ENCODE measurements around the gene TAGLN2. TPM values are rescaled to one million over a fixed set of nuclear protein-coding genes. Genes with fewer than 3 reads are reported as not detected.
A peak's percentile ranks its signal among the peaks of the same experiment; 100 is the strongest.

TAGLN2 gene
- total and polyA plus RNA-seq, 9 of the 15 experiments (the other 6 are each of a cell fraction or from before 2014, with no cell fraction given), result 192 to 683 (median 455) TPM

GRCh38 chr1:159937054-159937750 is 11.9 kb upstream of the TAGLN2 start:
- WGBS (ENCODE audit: insufficient coverage, low coverage, missing lambda C conversion rate), result 6% methylated on average over 3 of the region's 4 CpGs
- ATAC-seq, result no peak
- Histone ChIP-seq H3K27me3 (ENCODE audit: control insufficient read depth in 2 of 2, insufficient read depth in 2 of 2, low read length in 2 of 2) (peaks cover 11 to 56% of the 10 kb centered on the region in 2 experiments), H3K36me3 (ENCODE audit: control insufficient read depth, insufficient read depth, low read length) (no peaks in the 10 kb centered on the region), H3K4me1 (replicated peaks in 1 of 2; ENCODE audit: control insufficient read depth in 2 of 2, insufficient read depth in 2 of 2, low read length in 2 of 2) (peaks cover 4 to 18% of the 10 kb centered on the region in 2 experiments; a peak in 4 of 5 replicates), H4K20me1 (replicated peaks; ENCODE audit: control insufficient read depth, insufficient read depth, low read length) (peaks cover 3% of the 10 kb centered on the region; the same call in 1 of the 2 replicates), H3K4me2 (ENCODE audit: insufficient read depth, low read length) (no peak overlapping the region), H3K9me1 (ENCODE audit: control insufficient read depth, insufficient read depth, low read length) (no peaks in the 10 kb centered on the region), H3K27ac (ENCODE audit: extremely low read depth, low read depth, low read length) (no peak overlapping the region), H2AFZ (ENCODE audit: low read depth, low read length) (no peak overlapping the region), H3K4me3 (no peak overlapping the region), H3K9ac (ENCODE audit: insufficient read depth in 1 of 2, low read depth in 2 of 2, low read length in 2 of 2) (no peak overlapping the region), H3K9me3 (replicated peaks; ENCODE audit: control insufficient read depth, insufficient read depth, low read depth, low read length) (no peaks in the 10 kb centered on the region), H3K79me2 (ENCODE audit: control insufficient read depth, insufficient read depth, low read length) (no peaks in the 10 kb centered on the region)
- no peak for DNase-seq (ENCODE audit: extremely low read depth in 1 of 4, low spot score in 3 of 4)
- ChIA-PET POLR2A (no interaction called here), CTCF (ENCODE audit: low intra/inter-chr PET ratio) (interaction anchor here (0.6 to 6.5 kb wide), 3 partner anchors 69 to 261 kb away, joined by 3 to 75 read pairs (median 4); no protein-coding TSS in a partner anchor)
- 0 out of 4 replicates have a peak, but pooled peaks of 1 of the 2 experiments have one; percentile 12 for TF ChIP-seq FOXA3 (CRISPR knock-in tag; conservative IDR thresholded peaks at IDR 0.05 in 1 of 2, IDR thresholded peaks at IDR 0.05 in 1 of 2)
- no peak for TF ChIP-seq NCOA2 (IDR thresholded peaks at IDR 0.05; ENCODE audit: partially characterized antibody in 2 of 2)
- TF ChIP-seq, protein P1, sequence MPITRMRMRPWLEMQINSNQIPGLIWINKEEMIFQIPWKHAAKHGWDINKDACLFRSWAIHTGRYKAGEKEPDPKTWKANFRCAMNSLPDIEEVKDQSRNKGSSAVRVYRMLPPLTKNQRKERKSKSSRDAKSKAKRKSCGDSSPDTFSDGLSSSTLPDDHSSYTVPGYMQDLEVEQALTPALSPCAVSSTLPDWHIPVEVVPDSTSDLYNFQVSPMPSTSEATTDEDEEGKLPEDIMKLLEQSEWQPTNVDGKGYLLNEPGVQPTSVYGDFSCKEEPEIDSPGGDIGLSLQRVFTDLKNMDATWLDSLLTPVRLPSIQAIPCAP (CRISPR knock-in tag; IDR thresholded peaks at IDR 0.05; ENCODE audit: borderline replicate concordance), result no peak
- TF ChIP-seq MYC (IDR thresholded peaks at IDR 0.05; ENCODE audit: low read depth, low read length), result no peak
- no peak for TF ChIP-seq MYC (CRISPR knock-in tag; IDR thresholded peaks at IDR 0.05; ENCODE audit: borderline replicate concordance, low read depth)
- no peak for TF ChIP-seq HNRNPUL1 (IDR thresholded peaks at IDR 0.05; ENCODE audit: low read length)
- TF ChIP-seq NFYB (IDR thresholded peaks at IDR 0.05; ENCODE audit: extremely low read depth, insufficient read length), result no peak
- TF ChIP-seq GATAD2B (IDR thresholded peaks at IDR 0.05; ENCODE audit: borderline replicate concordance), result no peak
- no peak for TF ChIP-seq CREB1 (IDR thresholded peaks at IDR 0.05)
- no peak for TF ChIP-seq CREB1 (CRISPR knock-in tag; IDR thresholded peaks at IDR 0.05)
- no peak for TF ChIP-seq PHF20 (IDR thresholded peaks at IDR 0.05; ENCODE audit: partially characterized antibody)
- in situ Hi-C loops (cut with MboI) (loop anchor here (5.0 kb wide), 1 partner anchor 70 kb away; no protein-coding TSS in a partner anchor), intact Hi-C loops (cut with micrococcal nuclease) (loop anchor here (5.0 kb wide), 2 partner anchors 140 to 145 kb away; partner anchors contain the start of gene KCNJ9)
- no TSS peak for BruUV-seq (replicated peaks)
- FAIRE-seq, result no peak
